ENCODE measurements around the gene ATP5PF.
A peak's percentile ranks its signal among the peaks of the same experiment; 100 is the strongest.

Gene ATP5PF

DNA sequence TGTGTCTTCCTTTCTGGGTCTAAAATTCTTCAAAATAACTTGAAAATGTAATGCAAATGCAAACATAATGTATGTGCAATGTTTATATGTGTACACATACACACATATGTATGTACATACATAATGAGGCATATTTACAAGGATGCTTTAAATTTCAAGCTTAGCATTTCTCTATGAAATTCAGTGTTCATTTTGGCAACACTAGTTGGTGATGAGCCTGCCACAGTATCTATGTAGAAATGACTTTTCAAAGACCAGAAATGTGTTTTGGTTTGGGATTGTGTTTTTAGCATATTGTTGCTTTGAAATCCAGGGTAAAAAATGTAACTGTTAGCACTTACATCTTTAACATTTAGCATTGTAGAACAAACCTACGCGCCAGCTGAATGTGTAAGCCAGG, 10.2 kb upstream of the ATP5PF start:
- TF ChIP-seq, protein P1, sequence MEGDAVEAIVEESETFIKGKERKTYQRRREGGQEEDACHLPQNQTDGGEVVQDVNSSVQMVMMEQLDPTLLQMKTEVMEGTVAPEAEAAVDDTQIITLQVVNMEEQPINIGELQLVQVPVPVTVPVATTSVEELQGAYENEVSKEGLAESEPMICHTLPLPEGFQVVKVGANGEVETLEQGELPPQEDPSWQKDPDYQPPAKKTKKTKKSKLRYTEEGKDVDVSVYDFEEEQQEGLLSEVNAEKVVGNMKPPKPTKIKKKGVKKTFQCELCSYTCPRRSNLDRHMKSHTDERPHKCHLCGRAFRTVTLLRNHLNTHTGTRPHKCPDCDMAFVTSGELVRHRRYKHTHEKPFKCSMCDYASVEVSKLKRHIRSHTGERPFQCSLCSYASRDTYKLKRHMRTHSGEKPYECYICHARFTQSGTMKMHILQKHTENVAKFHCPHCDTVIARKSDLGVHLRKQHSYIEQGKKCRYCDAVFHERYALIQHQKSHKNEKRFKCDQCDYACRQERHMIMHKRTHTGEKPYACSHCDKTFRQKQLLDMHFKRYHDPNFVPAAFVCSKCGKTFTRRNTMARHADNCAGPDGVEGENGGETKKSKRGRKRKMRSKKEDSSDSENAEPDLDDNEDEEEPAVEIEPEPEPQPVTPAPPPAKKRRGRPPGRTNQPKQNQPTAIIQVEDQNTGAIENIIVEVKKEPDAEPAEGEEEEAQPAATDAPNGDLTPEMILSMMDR (IDR thresholded peaks at IDR 0.05; ENCODE audit: extremely low read depth, insufficient read depth, missing control alignments): no peak
- no peak for DNase-seq (ENCODE audit: low spot score)
- in situ Hi-C loops (cut with MboI; ENCODE audit: low pct_unique_long_range_greater_than_20kb, low sequenced_read_pairs, unreplicated experiment): no loop called here

DNA sequence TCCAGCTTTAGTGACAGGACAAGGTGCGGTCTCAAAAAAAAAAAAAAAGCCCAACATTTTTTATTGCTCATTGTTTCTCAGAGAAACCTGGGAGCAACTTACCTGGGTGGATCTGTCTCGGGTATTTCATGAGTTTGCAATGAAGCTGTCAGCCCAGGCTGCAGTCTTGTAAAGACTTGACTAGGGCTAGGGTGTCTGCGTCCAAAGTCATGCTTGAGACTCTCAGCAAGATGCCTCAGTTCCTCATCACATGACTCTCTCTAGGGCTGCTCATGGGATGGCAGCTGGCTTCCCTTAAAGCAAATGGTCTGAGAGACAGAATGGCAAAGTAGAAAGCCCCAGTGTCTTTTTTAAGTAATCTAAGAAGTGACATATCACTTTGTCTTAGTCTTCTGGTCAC, 8.2 kb upstream of the ATP5PF start:
- in situ Hi-C loops (cut with MboI; ENCODE audit: low pct_unique_long_range_greater_than_20kb, low sequenced_read_pairs, unreplicated experiment): no loop called here
- TF ChIP-seq, protein P1 (IDR thresholded peaks at IDR 0.05; ENCODE audit: extremely low read depth, insufficient read depth, missing control alignments): no peak
- DNase-seq (ENCODE audit: low spot score): no peak

- TF ChIP-seq, protein P1 (IDR thresholded peaks at IDR 0.05; ENCODE audit: extremely low read depth, insufficient read depth, missing control alignments): no peak
- in situ Hi-C loops (cut with MboI; ENCODE audit: low pct_unique_long_range_greater_than_20kb, low sequenced_read_pairs, unreplicated experiment): no loop called here
Observed at GRCh38 chr21:25737421-25737820, 2.7 kb upstream of the ATP5PF start.

GRCh38 chr21:25735646-25736597, 1.2 kb upstream of the ATP5PF start:
- in situ Hi-C loops (cut with MboI; ENCODE audit: low pct_unique_long_range_greater_than_20kb, low sequenced_read_pairs, unreplicated experiment): no loop called here
- TF ChIP-seq, protein P1 (IDR thresholded peaks at IDR 0.05; ENCODE audit: extremely low read depth, insufficient read depth, missing control alignments): no peak
- peak; percentile 71 for DNase-seq (ENCODE audit: low spot score)

More at GRCh38 chr21:25737421-25737820, 2.7 kb upstream of the ATP5PF start:
- no peak for DNase-seq (ENCODE audit: low spot score)

DNA sequence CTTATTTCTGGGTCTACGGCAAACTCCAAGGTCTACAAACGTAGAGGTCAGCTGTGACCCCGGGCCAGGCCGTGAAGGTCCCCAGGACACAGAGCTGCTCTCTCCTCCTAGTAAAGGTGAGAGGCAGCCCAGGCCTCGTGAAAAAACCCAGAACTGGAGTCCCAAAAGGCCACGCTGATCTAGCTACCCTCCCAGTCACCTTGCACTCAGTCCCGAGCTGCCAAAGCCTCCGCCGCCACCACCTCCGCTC, 125 bp downstream of the ATP5PF start:
- in situ Hi-C loops (cut with MboI; ENCODE audit: low pct_unique_long_range_greater_than_20kb, low sequenced_read_pairs, unreplicated experiment): no loop called here
- TF ChIP-seq, protein P1 (IDR thresholded peaks at IDR 0.05; ENCODE audit: extremely low read depth, insufficient read depth, missing control alignments): no peak
- DNase-seq (ENCODE audit: low spot score): no peak

- peak; percentile 19 for DNase-seq (ENCODE audit: low spot score)
- TF ChIP-seq, protein P1 (IDR thresholded peaks at IDR 0.05; ENCODE audit: extremely low read depth, insufficient read depth, missing control alignments): no peak
- in situ Hi-C loops (cut with MboI; ENCODE audit: low pct_unique_long_range_greater_than_20kb, low sequenced_read_pairs, unreplicated experiment): no loop called here
Observed at GRCh38 chr21:25733859-25734653, 648 bp downstream of the ATP5PF start.

Measured in GM13977 (cell line).